Caco-2 (cell line): ENCODE data around the gene EBF3. TPM values are rescaled to one million over a fixed set of nuclear protein-coding genes. Genes with fewer than 3 reads are reported as not detected.

Experiments
- BruUV-seq: library from RNA; stranded (reverse); fragments of 400-500 nt; replicated peaks from 2 replicates; lab custom pipeline; 2021; lab: Mats Ljungman, UMichigan
- CTCF ChIA-PET: fragments of 300-600 bp; sonication (Branson Sonifier 250); formaldehyde crosslinking; loops from one replicate; lab custom pipeline; 2022; ENCODE audit warnings: antibody characterized with exemption; lab: Charles Lee
- POLR2A ChIA-PET: fragments of 300-600 bp; sonication (Branson Sonifier 250); formaldehyde crosslinking; loops from one replicate; lab custom pipeline; 2022; ENCODE audit warnings: antibody characterized with exemption; lab: Charles Lee
- DNase-seq, 2 experiments: peaks; one replicate each; pipeline versions ENCODE4 v3.0.0 to v3.0.0-alpha.2; 2020 to 2022
- H3K27me3 ChIP-seq: replicated peaks from 2 replicates; pipeline ENCODE4 v1.6.0; 2011; ENCODE audit warnings: low read length; ENCODE audit not compliant: control insufficient read depth, insufficient read depth
- H3K36me3 ChIP-seq: 2 replicates; pipeline ENCODE4 v1.5.1; 2011; ENCODE audit warnings: low read length; ENCODE audit not compliant: control insufficient read depth, insufficient read depth
- H3K4me1 ChIP-seq: fragments of 250-450 bp; sonication (Bioruptor Pico); 2 replicates; pipeline ENCODE4 v1.5.1; 2020; ENCODE audit warnings: mild to moderate bottlenecking
- H3K4me3 ChIP-seq: 2 replicates; pipeline ENCODE4 v1.5.1; 2011; ENCODE audit warnings: low read depth, mild to moderate bottlenecking, control low read depth, low read length
- H3K9me3 ChIP-seq: fragments of 250-450 bp; sonication (Bioruptor Pico); 2 replicates; pipeline ENCODE4 v1.5.1; 2020; ENCODE audit warnings: mild to moderate bottlenecking, moderate library complexity
- H3K27ac Mint-ChIP-seq: one replicate; pipeline ENCODE4 v1.8.0; 2022; ENCODE audit warnings: mixed read lengths; ENCODE audit not compliant: unreplicated experiment
- H3K27me3 Mint-ChIP-seq: one replicate; pipeline ENCODE4 v1.8.0; 2022; ENCODE audit warnings: mixed read lengths; ENCODE audit not compliant: insufficient read depth, unreplicated experiment
- H3K36me3 Mint-ChIP-seq: one replicate; pipeline ENCODE4 v1.8.0; 2022; ENCODE audit warnings: mild to moderate bottlenecking, mixed read lengths; ENCODE audit not compliant: insufficient read depth, unreplicated experiment
- H3K4me1 Mint-ChIP-seq: one replicate; pipeline ENCODE4 v1.8.0; 2022; ENCODE audit warnings: low read depth, mixed read lengths; ENCODE audit not compliant: unreplicated experiment
- H3K4me3 Mint-ChIP-seq: one replicate; pipeline ENCODE4 v1.8.0; 2022; ENCODE audit warnings: mild to moderate bottlenecking, moderate library complexity, mixed read lengths; ENCODE audit not compliant: unreplicated experiment
- H3K9me3 Mint-ChIP-seq: one replicate; pipeline ENCODE4 v1.8.0; 2022; ENCODE audit warnings: mixed read lengths; ENCODE audit not compliant: unreplicated experiment
- intact Hi-C: fragments of 100-400 bp; cut with micrococcal nuclease; formaldehyde crosslinking; loops from one replicate; pipeline ENCODE4 v1.10.0; 2022; ENCODE audit not compliant: unreplicated experiment
- total RNA-seq: library from RNA; stranded (reverse); gene quantifications from 2 replicates; pipeline ENCODE4 v1.2.3, GENCODE V29; 2022
- TF ChIP-seq, protein P1 (sequence below), 2 experiments: fragments of 200-600 bp in 1 of 2; IDR thresholded peaks; 1 replicate in 1 of 2; 2 replicates in 1 of 2; pipeline versions ENCODE4 v1.5.1 to v1.8.0; 2011 to 2022; ENCODE audit warnings: antibody characterized with exemption in 1 of 2, control low read depth in 1 of 2, inconsistent platforms in 1 of 2, low read depth in 1 of 2, low read length in 1 of 2, mild to moderate bottlenecking in 1 of 2, moderate library complexity in 1 of 2; ENCODE audit not compliant: insufficient read depth in 1 of 2, severe bottlenecking in 1 of 2, unreplicated experiment in 1 of 2

The EBF3 gene
- total RNA-seq, 1 experiment from 2014 or later = 0.79 TPM

DNA sequence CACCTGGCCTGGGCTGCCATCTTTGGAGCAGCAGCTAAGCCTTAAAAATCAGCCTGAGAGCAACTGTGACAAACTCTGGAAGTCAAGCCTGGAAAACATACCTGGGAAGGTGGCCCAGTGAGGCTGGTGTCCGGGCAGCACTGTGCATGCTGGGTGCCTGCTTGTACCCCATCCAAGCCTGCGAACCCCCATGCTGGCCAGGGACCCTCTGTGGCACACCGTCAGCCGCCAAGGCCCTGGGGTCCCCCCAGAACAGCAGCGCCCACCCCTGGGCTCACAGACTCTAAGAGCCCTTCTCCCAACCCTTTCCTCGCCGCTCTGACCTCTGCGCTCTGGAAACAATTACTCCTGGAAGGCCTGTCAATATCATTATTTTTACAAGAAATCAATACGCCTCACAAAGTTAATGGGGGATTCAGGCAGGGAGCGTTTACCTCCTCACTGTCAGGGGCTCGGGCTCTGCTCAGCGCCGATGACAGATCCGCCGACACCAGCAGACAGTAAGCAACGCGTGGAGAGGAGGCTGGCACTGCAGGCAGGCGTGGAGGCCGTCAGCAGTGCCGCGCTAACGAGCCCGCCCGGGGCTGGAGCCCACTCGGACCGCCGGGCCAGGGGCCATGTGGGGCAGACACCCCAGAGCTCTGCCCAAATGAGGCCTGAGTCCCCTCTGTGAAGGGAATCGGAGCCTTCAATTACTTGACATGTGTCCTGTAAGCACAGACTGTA, 54.4 kb downstream of the EBF3 start:
- H3K36me3 ChIP-seq = no peaks in the 10 kb centered on the region
- peaks cover under 1% of the 10 kb centered on the region for H3K9me3 Mint-ChIP-seq
- H3K27ac Mint-ChIP-seq = no peak overlapping the region
- CTCF ChIA-PET = no interaction called here
- no peaks in the 10 kb centered on the region for H3K9me3 ChIP-seq
- no peaks in the 10 kb centered on the region for H3K4me1 Mint-ChIP-seq
- no peaks in the 10 kb centered on the region for H3K27me3 ChIP-seq
- no TSS peak for BruUV-seq
- H3K27me3 Mint-ChIP-seq = peaks cover 16% of the 10 kb centered on the region
- no peak for DNase-seq
- H3K36me3 Mint-ChIP-seq = no peaks in the 10 kb centered on the region
- POLR2A ChIA-PET = no interaction called here
- H3K4me3 Mint-ChIP-seq = no peak overlapping the region
- no peak overlapping the region for H3K4me3 ChIP-seq
- no peaks in the 10 kb centered on the region for H3K4me1 ChIP-seq
- TF ChIP-seq, protein P1, sequence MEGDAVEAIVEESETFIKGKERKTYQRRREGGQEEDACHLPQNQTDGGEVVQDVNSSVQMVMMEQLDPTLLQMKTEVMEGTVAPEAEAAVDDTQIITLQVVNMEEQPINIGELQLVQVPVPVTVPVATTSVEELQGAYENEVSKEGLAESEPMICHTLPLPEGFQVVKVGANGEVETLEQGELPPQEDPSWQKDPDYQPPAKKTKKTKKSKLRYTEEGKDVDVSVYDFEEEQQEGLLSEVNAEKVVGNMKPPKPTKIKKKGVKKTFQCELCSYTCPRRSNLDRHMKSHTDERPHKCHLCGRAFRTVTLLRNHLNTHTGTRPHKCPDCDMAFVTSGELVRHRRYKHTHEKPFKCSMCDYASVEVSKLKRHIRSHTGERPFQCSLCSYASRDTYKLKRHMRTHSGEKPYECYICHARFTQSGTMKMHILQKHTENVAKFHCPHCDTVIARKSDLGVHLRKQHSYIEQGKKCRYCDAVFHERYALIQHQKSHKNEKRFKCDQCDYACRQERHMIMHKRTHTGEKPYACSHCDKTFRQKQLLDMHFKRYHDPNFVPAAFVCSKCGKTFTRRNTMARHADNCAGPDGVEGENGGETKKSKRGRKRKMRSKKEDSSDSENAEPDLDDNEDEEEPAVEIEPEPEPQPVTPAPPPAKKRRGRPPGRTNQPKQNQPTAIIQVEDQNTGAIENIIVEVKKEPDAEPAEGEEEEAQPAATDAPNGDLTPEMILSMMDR (IDR thresholded peaks at IDR 0.05; ENCODE audit: insufficient read depth in 1 of 2, low read depth in 1 of 2, low read length in 1 of 2, severe bottlenecking in 1 of 2, unreplicated experiment in 1 of 2) = no peak
- intact Hi-C loops = no loop called here

GRCh38 chr10:129909080-129909479, 55.0 kb downstream of the EBF3 start:
- Mint-ChIP-seq H3K4me1 (no peaks in the 10 kb centered on the region), H3K36me3 (no peaks in the 10 kb centered on the region), H3K27me3 (peaks cover 20% of the 10 kb centered on the region), H3K9me3 (peaks cover 7% of the 10 kb centered on the region), H3K4me3 (no peak overlapping the region), H3K27ac (no peak overlapping the region)
- no peaks in the 10 kb centered on the region for H3K9me3 ChIP-seq
- H3K4me1 ChIP-seq = no peaks in the 10 kb centered on the region
- H3K36me3 ChIP-seq = no peaks in the 10 kb centered on the region
- H3K4me3 ChIP-seq = no peak overlapping the region
- TF ChIP-seq, protein P1 (IDR thresholded peaks at IDR 0.05; ENCODE audit: insufficient read depth in 1 of 2, low read depth in 1 of 2, low read length in 1 of 2, severe bottlenecking in 1 of 2, unreplicated experiment in 1 of 2) = no peak
- BruUV-seq = no TSS peak
- ChIA-PET POLR2A (no interaction called here), CTCF (no interaction called here)
- intact Hi-C loops = no loop called here
- no peaks in the 10 kb centered on the region for H3K27me3 ChIP-seq
- no peak for DNase-seq

DNA sequence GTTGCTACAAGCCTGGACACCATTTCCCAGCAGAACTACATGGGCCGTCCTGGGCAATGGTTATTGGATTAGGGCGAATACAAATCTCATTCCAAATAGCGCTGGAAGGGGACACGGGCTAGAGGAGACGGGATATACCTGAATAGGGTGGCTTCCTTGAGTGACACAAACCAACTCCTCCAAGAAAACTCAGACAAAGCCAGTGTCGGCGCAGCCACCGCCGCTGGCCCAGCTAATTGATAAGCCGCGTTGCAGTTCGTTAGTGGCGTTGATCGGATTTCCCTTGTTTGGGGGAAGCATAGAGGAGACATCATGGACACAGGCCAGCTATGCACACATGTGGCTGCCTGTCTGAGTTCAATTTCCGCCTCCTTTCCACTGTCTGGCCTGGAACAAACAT, 55.7 kb downstream of the EBF3 start:
- Histone ChIP-seq H3K4me3 (no peak overlapping the region), H3K9me3 (no peaks in the 10 kb centered on the region), H3K27me3 (no peaks in the 10 kb centered on the region), H3K36me3 (no peaks in the 10 kb centered on the region), H3K4me1 (no peaks in the 10 kb centered on the region)
- TF ChIP-seq, protein P1 (IDR thresholded peaks at IDR 0.05; ENCODE audit: insufficient read depth in 1 of 2, low read depth in 1 of 2, low read length in 1 of 2, severe bottlenecking in 1 of 2, unreplicated experiment in 1 of 2) = no peak
- intact Hi-C loops = no loop called here
- no peaks in the 10 kb centered on the region for H3K4me1 Mint-ChIP-seq
- peaks cover 21% of the 10 kb centered on the region for H3K27me3 Mint-ChIP-seq
- H3K36me3 Mint-ChIP-seq = no peaks in the 10 kb centered on the region
- ChIA-PET CTCF (no interaction called here), POLR2A (no interaction called here)
- no peak for DNase-seq
- no TSS peak for BruUV-seq
- H3K27ac Mint-ChIP-seq = no peak overlapping the region
- no peak overlapping the region for H3K4me3 Mint-ChIP-seq
- H3K9me3 Mint-ChIP-seq = peaks cover 10% of the 10 kb centered on the region
